ENCODE measurements around the gene SUB1.

SUB1 gene

GRCh38 chr5:32604800-32605765, 19.7 kb downstream of the SUB1 start:
- TF ChIP-seq EGR1 (IDR thresholded peaks at IDR 0.05) (no peak), RAD21 (IDR thresholded peaks at IDR 0.05; ENCODE audit: low read depth) (no peak), TCF12 (IDR thresholded peaks at IDR 0.05; ENCODE audit: low read depth) (no peak), CEBPB (IDR thresholded peaks at IDR 0.05) (no peak), CREB1 (IDR thresholded peaks at IDR 0.05; ENCODE audit: low read depth) (no peak), YY1 (IDR thresholded peaks at IDR 0.05; ENCODE audit: low read depth) (no peak), TEAD4 (IDR thresholded peaks at IDR 0.05) (no peak), MAX (IDR thresholded peaks at IDR 0.05) (no peak), EP300 (IDR thresholded peaks at IDR 0.05; ENCODE audit: borderline replicate concordance) (no peak), USF1 (IDR thresholded peaks at IDR 0.05) (no peak), TAF1 (IDR thresholded peaks at IDR 0.05; ENCODE audit: low read depth) (no peak), REST (IDR thresholded peaks at IDR 0.05; ENCODE audit: low read depth) (no peak), FOXM1 (IDR thresholded peaks at IDR 0.05; ENCODE audit: borderline replicate concordance, low read depth) (no peak), ZBTB7A (IDR thresholded peaks at IDR 0.05; ENCODE audit: low read depth) (no peak), NFIC (IDR thresholded peaks at IDR 0.05) (no peak)

GRCh38 chr5:32605766-32606152, 20.4 kb downstream of the SUB1 start:
- no peak for TF ChIP-seq RAD21 (IDR thresholded peaks at IDR 0.05; ENCODE audit: low read depth)
- TF ChIP-seq NFIC (IDR thresholded peaks at IDR 0.05) = no peak
- no peak for TF ChIP-seq TCF12 (IDR thresholded peaks at IDR 0.05; ENCODE audit: low read depth)
- no peak for TF ChIP-seq TEAD4 (IDR thresholded peaks at IDR 0.05)
- no peak for TF ChIP-seq EGR1 (IDR thresholded peaks at IDR 0.05)
- no peak for TF ChIP-seq FOXM1 (IDR thresholded peaks at IDR 0.05; ENCODE audit: borderline replicate concordance, low read depth)
- TF ChIP-seq CREB1 (IDR thresholded peaks at IDR 0.05; ENCODE audit: low read depth) = no peak
- no peak for TF ChIP-seq USF1 (IDR thresholded peaks at IDR 0.05)
- no peak for TF ChIP-seq TAF1 (IDR thresholded peaks at IDR 0.05; ENCODE audit: low read depth)
- no peak for TF ChIP-seq YY1 (IDR thresholded peaks at IDR 0.05; ENCODE audit: low read depth)
- TF ChIP-seq CEBPB (IDR thresholded peaks at IDR 0.05) = no peak
- TF ChIP-seq MAX (IDR thresholded peaks at IDR 0.05) = no peak
- TF ChIP-seq EP300 (IDR thresholded peaks at IDR 0.05; ENCODE audit: borderline replicate concordance) = no peak
- no peak for TF ChIP-seq REST (IDR thresholded peaks at IDR 0.05; ENCODE audit: low read depth)
- TF ChIP-seq ZBTB7A (IDR thresholded peaks at IDR 0.05; ENCODE audit: low read depth) = no peak

- peak; percentile 42; the same call in 1 of the 2 replicates for TF ChIP-seq TEAD4 (IDR thresholded peaks at IDR 0.05)
- no peak for TF ChIP-seq ZBTB7A (IDR thresholded peaks at IDR 0.05; ENCODE audit: low read depth)
- TF ChIP-seq CREB1 (IDR thresholded peaks at IDR 0.05; ENCODE audit: low read depth) = no peak
Measured at GRCh38 chr5:32612134-32612888, 27.0 kb downstream of the SUB1 start.

GRCh38 chr5:32613050-32613672, 27.8 kb downstream of the SUB1 start:
- TF ChIP-seq RAD21 (IDR thresholded peaks at IDR 0.05; ENCODE audit: low read depth) = peak; percentile 92
- no peak for TF ChIP-seq FOXM1 (IDR thresholded peaks at IDR 0.05; ENCODE audit: borderline replicate concordance, low read depth)
- peak; percentile 29; the same call in 1 of the 2 replicates for TF ChIP-seq YY1 (IDR thresholded peaks at IDR 0.05; ENCODE audit: low read depth)
- TF ChIP-seq CEBPB (IDR thresholded peaks at IDR 0.05) = peak; percentile 35; the same call in 1 of the 2 replicates

- no peak for TF ChIP-seq YY1 (IDR thresholded peaks at IDR 0.05; ENCODE audit: low read depth)
- TF ChIP-seq TAF1 (IDR thresholded peaks at IDR 0.05; ENCODE audit: low read depth) = no peak
- no peak for TF ChIP-seq REST (IDR thresholded peaks at IDR 0.05; ENCODE audit: low read depth)
- no peak for TF ChIP-seq EP300 (IDR thresholded peaks at IDR 0.05; ENCODE audit: borderline replicate concordance)
- TF ChIP-seq TEAD4 (IDR thresholded peaks at IDR 0.05) = no peak
Measured at GRCh38 chr5:32615236-32615635, 29.9 kb downstream of the SUB1 start.
